Activated CD4-positive, CD25-positive, alpha-beta regulatory T cell (primary cell): Measurements from ENCODE around the gene NME1.

Source experiments
- DNase-seq, 4 experiments: peaks; one replicate each; lab custom pipeline; 2025; lab: John Stamatoyannopoulos, UW

NME1 gene

GRCh38 chr17:51189162-51189561 lies 35.8 kb downstream of the NME1 start:
- no peak for DNase-seq

DNA sequence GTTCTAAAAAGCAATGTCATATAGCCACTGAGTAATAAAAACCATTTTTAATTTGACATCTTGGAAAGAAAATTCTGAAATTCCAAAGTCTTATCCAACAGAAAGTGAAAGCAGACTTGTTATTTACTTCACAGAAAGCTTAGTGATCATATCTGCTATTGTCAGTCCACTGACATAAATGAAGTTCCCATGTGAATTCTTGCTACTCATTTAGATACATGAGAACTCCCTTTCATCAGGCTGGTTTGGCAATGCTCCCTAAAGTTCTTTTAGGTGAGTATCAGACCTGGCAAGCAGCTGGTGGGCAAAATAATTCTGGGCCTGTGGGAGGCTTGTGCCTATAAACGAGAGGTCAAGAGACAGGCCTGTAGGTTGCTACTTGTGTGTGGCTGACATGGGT lies 36.3 kb downstream of the NME1 start:
- no peak for DNase-seq

- DNase-seq, result no peak
Observed at GRCh38 chr17:51191895-51192294, 38.5 kb downstream of the NME1 start.

- no peak for DNase-seq
Observed at GRCh38 chr17:51197754-51198153, 44.4 kb downstream of the NME1 start.

- DNase-seq, result no peak
Observed at GRCh38 chr17:51200295-51200694, 46.9 kb downstream of the NME1 start.

DNA sequence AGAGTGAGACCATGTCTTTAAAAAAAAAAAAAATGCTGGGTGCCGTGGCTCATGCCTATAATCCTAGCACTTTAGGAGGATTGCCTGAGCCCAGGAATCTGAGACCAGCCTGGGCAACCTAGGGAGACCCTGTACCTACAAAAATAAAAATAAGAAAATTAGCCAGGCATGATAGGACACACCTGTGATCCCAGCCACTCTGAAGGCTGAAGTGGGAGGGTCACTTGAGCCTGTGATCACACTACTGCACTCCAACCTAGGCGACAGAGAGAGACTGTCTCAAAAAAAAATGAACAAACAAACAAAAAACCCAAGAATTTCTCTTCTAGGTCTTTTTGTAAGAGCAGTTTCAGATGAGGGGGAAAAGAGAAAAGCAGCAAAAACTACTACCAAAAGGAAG lies 47.5 kb downstream of the NME1 start:
- no peak for DNase-seq

- DNase-seq, result no peak
Observed at GRCh38 chr17:51203838-51204237, 50.5 kb downstream of the NME1 start.
